PC-3 (cell line): ENCODE data around the gene PCED1B.

Source experiments
- EZH2 ChIP-seq: fragments of 300-600 bp; sonication (generic); IDR thresholded peaks from one replicate; pipeline ENCODE4 v1.6.1; 2017; ENCODE audit warnings: antibody characterized with exemption, mild to moderate bottlenecking, low read length; ENCODE audit not compliant: unreplicated experiment
- EZH2phosphoT487 ChIP-seq: fragments of 300-600 bp; sonication (generic); IDR thresholded peaks from 2 replicates; pipeline ENCODE4 v1.6.1; 2018; ENCODE audit warnings: mild to moderate bottlenecking, antibody characterized with exemption, low read length, borderline replicate concordance
- TF ChIP-seq, protein P1 (sequence below): fragments of 300-600 bp; sonication (generic); conservative IDR thresholded peaks from 2 replicates; pipeline ENCODE4 v1.5.1; 2017; ENCODE audit warnings: antibody characterized with exemption, low read depth, mild to moderate bottlenecking, low read length

DNA sequence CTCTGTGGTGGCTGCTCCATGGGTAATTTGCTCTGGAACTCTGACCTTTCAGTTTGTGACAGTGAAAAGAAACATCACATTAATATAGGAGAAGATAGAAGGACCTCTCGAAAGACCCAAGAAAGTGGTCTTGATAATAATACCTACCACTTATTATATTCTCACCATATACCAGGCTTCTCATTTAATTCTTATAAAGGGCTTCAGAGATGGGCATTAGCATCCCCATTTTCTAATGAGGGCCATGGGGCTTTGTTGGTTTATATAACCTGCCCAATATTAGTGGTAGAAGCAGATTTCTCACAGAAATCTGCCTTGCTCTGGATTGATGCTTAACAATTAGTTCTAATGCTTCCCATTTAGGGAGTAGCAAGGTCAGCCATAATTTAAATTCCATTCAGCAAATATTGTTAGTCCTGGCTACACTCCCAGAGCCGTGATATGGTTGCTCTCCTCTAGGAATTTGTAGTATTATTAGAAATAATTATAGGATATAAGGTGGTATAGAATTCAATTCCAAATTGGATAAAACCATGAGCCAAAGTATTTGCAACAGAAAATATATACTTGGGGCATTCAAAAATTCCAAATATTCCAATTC lies 7.8 kb downstream of the PCED1B start:
- TF ChIP-seq, protein P1, sequence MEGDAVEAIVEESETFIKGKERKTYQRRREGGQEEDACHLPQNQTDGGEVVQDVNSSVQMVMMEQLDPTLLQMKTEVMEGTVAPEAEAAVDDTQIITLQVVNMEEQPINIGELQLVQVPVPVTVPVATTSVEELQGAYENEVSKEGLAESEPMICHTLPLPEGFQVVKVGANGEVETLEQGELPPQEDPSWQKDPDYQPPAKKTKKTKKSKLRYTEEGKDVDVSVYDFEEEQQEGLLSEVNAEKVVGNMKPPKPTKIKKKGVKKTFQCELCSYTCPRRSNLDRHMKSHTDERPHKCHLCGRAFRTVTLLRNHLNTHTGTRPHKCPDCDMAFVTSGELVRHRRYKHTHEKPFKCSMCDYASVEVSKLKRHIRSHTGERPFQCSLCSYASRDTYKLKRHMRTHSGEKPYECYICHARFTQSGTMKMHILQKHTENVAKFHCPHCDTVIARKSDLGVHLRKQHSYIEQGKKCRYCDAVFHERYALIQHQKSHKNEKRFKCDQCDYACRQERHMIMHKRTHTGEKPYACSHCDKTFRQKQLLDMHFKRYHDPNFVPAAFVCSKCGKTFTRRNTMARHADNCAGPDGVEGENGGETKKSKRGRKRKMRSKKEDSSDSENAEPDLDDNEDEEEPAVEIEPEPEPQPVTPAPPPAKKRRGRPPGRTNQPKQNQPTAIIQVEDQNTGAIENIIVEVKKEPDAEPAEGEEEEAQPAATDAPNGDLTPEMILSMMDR = no peak
- no peak for TF ChIP-seq EZH2
- no peak for TF ChIP-seq EZH2phosphoT487
